Esophagus muscularis mucosa (tissue), 3 donors: ENCODE data around the gene F10.

Source experiments
- CTCF ChIP-seq, 3 experiments: fragments of 200-600 bp in 2 of 3; fragments of 450-650 bp in 1 of 3; sonication (generic) in 2 of 3; IDR thresholded peaks; one replicate each; pipeline ENCODE4 v1.5.1; 2017 to 2019; ENCODE audit warnings: antibody characterized with exemption in 3 of 3, mild to moderate bottlenecking in 2 of 3, moderate library complexity in 1 of 3
- POLR2A ChIP-seq: fragments of 450-650 bp; IDR thresholded peaks from one replicate; pipeline ENCODE4 v1.6.1; 2017; ENCODE audit warnings: antibody characterized with exemption, moderate library complexity, mild to moderate bottlenecking, low read depth
- POLR2AphosphoS5 ChIP-seq, 2 donors: sonication (generic); formaldehyde crosslinking; IDR thresholded peaks; one replicate each; pipeline ENCODE4 v1.6.1; 2017; ENCODE audit warnings: antibody characterized with exemption in 2 of 2

GRCh38 chr13:113074401-113074800 is 48.2 kb upstream of the F10 start:
- TF ChIP-seq CTCF (IDR thresholded peaks at IDR 0.05) (no peak), POLR2AphosphoS5 (IDR thresholded peaks at IDR 0.05) (no peak), POLR2A (no peak)
